ENCODE results near the gene OAT.

GRCh38 chr10:124425227-124425962 lies 6.7 kb upstream of the OAT start:
- TF ChIP-seq POLR2A (IDR thresholded peaks at IDR 0.05; ENCODE audit: low read length) (no peak), SMC3 (IDR thresholded peaks at IDR 0.05) (no peak), CHD2 (IDR thresholded peaks at IDR 0.05; ENCODE audit: low read length, partially characterized antibody) (no peak), EHF (CRISPR knock-in tag; IDR thresholded peaks at IDR 0.05) (no peak), EP300 (IDR thresholded peaks at IDR 0.05) (no peak), JUN (IDR thresholded peaks at IDR 0.05) (no peak), BCL3 (IDR thresholded peaks at IDR 0.05) (no peak), USF2 (IDR thresholded peaks at IDR 0.05) (no peak), RAD21 (conservative IDR thresholded peaks at IDR 0.05 in 1 of 2, IDR thresholded peaks at IDR 0.05 in 1 of 2) (no peak), FOXS1 (CRISPR knock-in tag; IDR thresholded peaks at IDR 0.05) (no peak)
- TF ChIP-seq, protein P1, sequence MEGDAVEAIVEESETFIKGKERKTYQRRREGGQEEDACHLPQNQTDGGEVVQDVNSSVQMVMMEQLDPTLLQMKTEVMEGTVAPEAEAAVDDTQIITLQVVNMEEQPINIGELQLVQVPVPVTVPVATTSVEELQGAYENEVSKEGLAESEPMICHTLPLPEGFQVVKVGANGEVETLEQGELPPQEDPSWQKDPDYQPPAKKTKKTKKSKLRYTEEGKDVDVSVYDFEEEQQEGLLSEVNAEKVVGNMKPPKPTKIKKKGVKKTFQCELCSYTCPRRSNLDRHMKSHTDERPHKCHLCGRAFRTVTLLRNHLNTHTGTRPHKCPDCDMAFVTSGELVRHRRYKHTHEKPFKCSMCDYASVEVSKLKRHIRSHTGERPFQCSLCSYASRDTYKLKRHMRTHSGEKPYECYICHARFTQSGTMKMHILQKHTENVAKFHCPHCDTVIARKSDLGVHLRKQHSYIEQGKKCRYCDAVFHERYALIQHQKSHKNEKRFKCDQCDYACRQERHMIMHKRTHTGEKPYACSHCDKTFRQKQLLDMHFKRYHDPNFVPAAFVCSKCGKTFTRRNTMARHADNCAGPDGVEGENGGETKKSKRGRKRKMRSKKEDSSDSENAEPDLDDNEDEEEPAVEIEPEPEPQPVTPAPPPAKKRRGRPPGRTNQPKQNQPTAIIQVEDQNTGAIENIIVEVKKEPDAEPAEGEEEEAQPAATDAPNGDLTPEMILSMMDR (IDR thresholded peaks at IDR 0.05), result no peak
- TF ChIP-seq, protein P2, sequence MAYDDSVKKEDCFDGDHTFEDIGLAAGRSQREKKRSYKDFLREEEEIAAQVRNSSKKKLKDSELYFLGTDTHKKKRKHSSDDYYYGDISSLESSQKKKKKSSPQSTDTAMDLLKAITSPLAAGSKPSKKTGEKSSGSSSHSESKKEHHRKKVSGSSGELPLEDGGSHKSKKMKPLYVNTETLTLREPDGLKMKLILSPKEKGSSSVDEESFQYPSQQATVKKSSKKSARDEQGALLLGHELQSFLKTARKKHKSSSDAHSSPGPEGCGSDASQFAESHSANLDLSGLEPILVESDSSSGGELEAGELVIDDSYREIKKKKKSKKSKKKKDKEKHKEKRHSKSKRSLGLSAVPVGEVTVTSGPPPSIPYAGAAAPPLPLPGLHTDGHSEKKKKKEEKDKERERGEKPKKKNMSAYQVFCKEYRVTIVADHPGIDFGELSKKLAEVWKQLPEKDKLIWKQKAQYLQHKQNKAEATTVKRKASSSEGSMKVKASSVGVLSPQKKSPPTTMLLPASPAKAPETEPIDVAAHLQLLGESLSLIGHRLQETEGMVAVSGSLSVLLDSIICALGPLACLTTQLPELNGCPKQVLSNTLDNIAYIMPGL (CRISPR knock-in tag; IDR thresholded peaks at IDR 0.05; ENCODE audit: borderline replicate concordance), result no peak
- TF ChIP-seq, protein P3, sequence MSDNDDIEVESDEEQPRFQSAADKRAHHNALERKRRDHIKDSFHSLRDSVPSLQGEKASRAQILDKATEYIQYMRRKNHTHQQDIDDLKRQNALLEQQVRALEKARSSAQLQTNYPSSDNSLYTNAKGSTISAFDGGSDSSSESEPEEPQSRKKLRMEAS (IDR thresholded peaks at IDR 0.05), result no peak
- TF ChIP-seq, protein P4, sequence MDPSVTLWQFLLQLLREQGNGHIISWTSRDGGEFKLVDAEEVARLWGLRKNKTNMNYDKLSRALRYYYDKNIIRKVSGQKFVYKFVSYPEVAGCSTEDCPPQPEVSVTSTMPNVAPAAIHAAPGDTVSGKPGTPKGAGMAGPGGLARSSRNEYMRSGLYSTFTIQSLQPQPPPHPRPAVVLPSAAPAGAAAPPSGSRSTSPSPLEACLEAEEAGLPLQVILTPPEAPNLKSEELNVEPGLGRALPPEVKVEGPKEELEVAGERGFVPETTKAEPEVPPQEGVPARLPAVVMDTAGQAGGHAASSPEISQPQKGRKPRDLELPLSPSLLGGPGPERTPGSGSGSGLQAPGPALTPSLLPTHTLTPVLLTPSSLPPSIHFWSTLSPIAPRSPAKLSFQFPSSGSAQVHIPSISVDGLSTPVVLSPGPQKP (IDR thresholded peaks at IDR 0.05; ENCODE audit: low read depth, low read length), result no peak

Measured in A549 (cell line).